ENCODE results near the gene LRBA. TPM values are rescaled to one million over a fixed set of nuclear protein-coding genes. Genes with fewer than 3 reads are reported as not detected.
A peak's percentile ranks its signal among the peaks of the same experiment; 100 is the strongest.
"Not testable (repeated sequence)": the region's sequence is repeated elsewhere in the genome, so short reads cannot be mapped to it uniquely, and the experiment has no call there.

The LRBA gene
- total RNA-seq, 1 experiment from 2014 or later: 11.2 TPM

GRCh38 chr4:150743564-150744342, 271.3 kb downstream of the LRBA start:
- DNase-seq (ENCODE audit: low read depth): no peak

GRCh38 chr4:150742930-150743329, 272.2 kb downstream of the LRBA start:
- not testable (repeated sequence) for DNase-seq (ENCODE audit: low read depth)

- DNase-seq (ENCODE audit: low read depth): no peak
Measured at GRCh38 chr4:150739591-150739990, 275.5 kb downstream of the LRBA start.

GRCh38 chr4:150725957-150726523, 289.0 kb downstream of the LRBA start:
- no peak for DNase-seq (ENCODE audit: low read depth)

- DNase-seq (ENCODE audit: low read depth): no peak
Measured at GRCh38 chr4:150723727-150724411, 291.2 kb downstream of the LRBA start.

- DNase-seq (ENCODE audit: low read depth): peak; percentile 3
Measured at GRCh38 chr4:150722908-150723362, 292.1 kb downstream of the LRBA start.

- DNase-seq (ENCODE audit: low read depth): no peak
Measured at GRCh38 chr4:150720973-150721518, 294.0 kb downstream of the LRBA start.

GRCh38 chr4:150717952-150718351, 297.1 kb downstream of the LRBA start:
- DNase-seq (ENCODE audit: low read depth): no peak

GRCh38 chr4:150714462-150715438, 300.3 kb downstream of the LRBA start:
- DNase-seq (ENCODE audit: low read depth): no peak

- DNase-seq (ENCODE audit: low read depth): no peak
Measured at GRCh38 chr4:150713251-150713650, 301.8 kb downstream of the LRBA start.

GRCh38 chr4:150710770-150711375, 304.2 kb downstream of the LRBA start:
- no peak for DNase-seq (ENCODE audit: low read depth)

- no peak for DNase-seq (ENCODE audit: low read depth)
Measured at GRCh38 chr4:150708004-150708403, 307.1 kb downstream of the LRBA start.

GRCh38 chr4:150699599-150699998, 315.5 kb downstream of the LRBA start:
- no peak for DNase-seq (ENCODE audit: low read depth)

- DNase-seq (ENCODE audit: low read depth): no peak
Measured at GRCh38 chr4:150695162-150695561, 319.9 kb downstream of the LRBA start.

- no peak for DNase-seq (ENCODE audit: low read depth)
Measured at GRCh38 chr4:150694438-150694837, 320.6 kb downstream of the LRBA start.

GRCh38 chr4:150683775-150684350, 331.2 kb downstream of the LRBA start:
- no peak for DNase-seq (ENCODE audit: low read depth)

GRCh38 chr4:150682126-150682525, 333.0 kb downstream of the LRBA start:
- DNase-seq (ENCODE audit: low read depth): no peak

GRCh38 chr4:150681063-150681462, 334.0 kb downstream of the LRBA start:
- DNase-seq (ENCODE audit: low read depth): no peak

- DNase-seq (ENCODE audit: low read depth): no peak
Measured at GRCh38 chr4:150680651-150681050, 334.4 kb downstream of the LRBA start.

- DNase-seq (ENCODE audit: low read depth): no peak
Measured at GRCh38 chr4:150679765-150680343, 335.2 kb downstream of the LRBA start.

Measured in Daoy (cell line).